Endothelial cell (in vitro differentiated cells): ENCODE data around the gene TRIM41. TPM values are rescaled to one million over a fixed set of nuclear protein-coding genes. Genes with fewer than 3 reads are reported as not detected.

Source experiments
- DNase-seq: peaks from one replicate; pipeline ENCODE4 v3.0.0; 2021; ENCODE audit warnings: low spot score
- H3K27ac Mint-ChIP-seq: one replicate; pipeline ENCODE4 v1.8.0; 2021; ENCODE audit warnings: mixed read lengths, inconsistent platforms; ENCODE audit not compliant: unreplicated experiment
- H3K27me3 Mint-ChIP-seq: one replicate; pipeline ENCODE4 v1.8.0; 2021; ENCODE audit warnings: mild to moderate bottlenecking, moderate library complexity, mixed read lengths, inconsistent platforms; ENCODE audit not compliant: unreplicated experiment
- H3K36me3 Mint-ChIP-seq: one replicate; pipeline ENCODE4 v1.8.0; 2021; ENCODE audit warnings: mild to moderate bottlenecking, low read depth, mixed read lengths, inconsistent platforms; ENCODE audit not compliant: unreplicated experiment
- H3K4me1 Mint-ChIP-seq: one replicate; pipeline ENCODE4 v1.8.0; 2021; ENCODE audit warnings: mild to moderate bottlenecking, mixed read lengths, inconsistent platforms; ENCODE audit not compliant: unreplicated experiment
- H3K4me3 Mint-ChIP-seq: one replicate; pipeline ENCODE4 v1.8.0; 2021; ENCODE audit warnings: mild to moderate bottlenecking, mixed read lengths, inconsistent platforms; ENCODE audit not compliant: unreplicated experiment
- H3K9me3 Mint-ChIP-seq: one replicate; pipeline ENCODE4 v1.8.0; 2021; ENCODE audit warnings: mixed read lengths, inconsistent platforms; ENCODE audit not compliant: unreplicated experiment
- total RNA-seq: library from RNA; stranded (reverse); fragmentation: NEBNext Ultra II Directional; extraction: Animal tissue kit (Norgen Biotek cat#: 25700); gene quantifications from one replicate; pipeline ENCODE4 v1.2.1, GENCODE V29; 2021; ENCODE audit not compliant: unreplicated experiment
- TF ChIP-seq, protein P1 (sequence below): fragments of 200-600 bp; sonication (generic); IDR thresholded peaks from one replicate; pipeline ENCODE4 v1.5.0; 2021; ENCODE audit warnings: antibody characterized with exemption; ENCODE audit not compliant: unreplicated experiment

The TRIM41 gene
- total RNA-seq, 1 donor from 2014 or later = 21.8 TPM

GRCh38 chr5:181189962-181190710 is 32.9 kb upstream of the TRIM41 start:
- peak; percentile 34 for DNase-seq

DNA sequence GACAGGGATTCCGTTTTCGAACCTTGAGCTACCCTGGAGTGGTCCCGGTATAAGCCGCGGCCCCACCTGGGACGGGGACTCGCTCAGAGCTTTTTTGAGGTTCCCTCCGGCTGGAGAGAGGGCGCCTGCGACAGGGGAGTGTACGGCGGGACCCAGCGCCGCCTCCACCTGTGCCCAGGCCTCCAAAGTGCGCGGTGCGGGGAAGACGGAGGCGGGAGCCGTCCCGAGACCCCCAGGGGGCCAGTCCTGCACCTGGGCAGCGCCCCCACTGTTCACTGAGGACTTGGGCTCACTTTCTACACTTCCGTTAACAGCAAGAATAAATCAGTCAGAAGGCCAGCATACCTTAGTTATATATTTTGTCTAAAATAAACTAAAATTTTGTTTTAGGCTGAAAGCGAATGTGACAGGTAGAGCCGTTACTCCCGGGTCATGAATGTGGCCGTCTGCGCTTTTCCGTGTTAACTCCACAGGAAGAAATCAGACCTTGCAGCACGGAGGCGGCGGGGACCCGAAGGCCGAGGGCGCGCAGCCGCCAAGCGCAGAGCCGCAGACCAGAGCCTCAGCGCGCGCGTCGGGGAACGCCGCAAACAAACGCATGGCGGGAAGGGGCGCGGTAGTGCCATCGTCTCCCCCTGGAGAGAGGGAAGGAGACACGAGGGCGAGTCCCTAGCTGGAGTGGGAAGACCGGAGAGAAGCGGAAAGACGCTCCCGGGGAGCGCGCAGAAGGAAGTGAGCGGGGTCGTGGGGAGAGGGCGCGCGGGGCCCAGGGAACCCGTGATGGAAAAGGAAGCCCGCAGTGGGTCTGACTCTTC is 32.2 kb upstream of the TRIM41 start:
- peak overlapping the region; percentile 87 for H3K27ac Mint-ChIP-seq
- peak; percentile 62 for DNase-seq
- peaks cover 13% of the 10 kb centered on the region for H3K36me3 Mint-ChIP-seq
- TF ChIP-seq, protein P1, sequence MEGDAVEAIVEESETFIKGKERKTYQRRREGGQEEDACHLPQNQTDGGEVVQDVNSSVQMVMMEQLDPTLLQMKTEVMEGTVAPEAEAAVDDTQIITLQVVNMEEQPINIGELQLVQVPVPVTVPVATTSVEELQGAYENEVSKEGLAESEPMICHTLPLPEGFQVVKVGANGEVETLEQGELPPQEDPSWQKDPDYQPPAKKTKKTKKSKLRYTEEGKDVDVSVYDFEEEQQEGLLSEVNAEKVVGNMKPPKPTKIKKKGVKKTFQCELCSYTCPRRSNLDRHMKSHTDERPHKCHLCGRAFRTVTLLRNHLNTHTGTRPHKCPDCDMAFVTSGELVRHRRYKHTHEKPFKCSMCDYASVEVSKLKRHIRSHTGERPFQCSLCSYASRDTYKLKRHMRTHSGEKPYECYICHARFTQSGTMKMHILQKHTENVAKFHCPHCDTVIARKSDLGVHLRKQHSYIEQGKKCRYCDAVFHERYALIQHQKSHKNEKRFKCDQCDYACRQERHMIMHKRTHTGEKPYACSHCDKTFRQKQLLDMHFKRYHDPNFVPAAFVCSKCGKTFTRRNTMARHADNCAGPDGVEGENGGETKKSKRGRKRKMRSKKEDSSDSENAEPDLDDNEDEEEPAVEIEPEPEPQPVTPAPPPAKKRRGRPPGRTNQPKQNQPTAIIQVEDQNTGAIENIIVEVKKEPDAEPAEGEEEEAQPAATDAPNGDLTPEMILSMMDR = no peak
- peaks cover 56% of the 10 kb centered on the region for H3K27me3 Mint-ChIP-seq
- peaks cover 5% of the 10 kb centered on the region for H3K9me3 Mint-ChIP-seq
- peaks cover 21% of the 10 kb centered on the region for H3K4me1 Mint-ChIP-seq
- peak overlapping the region; percentile 94 for H3K4me3 Mint-ChIP-seq

More at GRCh38 chr5:181189962-181190710, 32.9 kb upstream of the TRIM41 start:
- TF ChIP-seq, protein P1 = no peak
- Mint-ChIP-seq H3K36me3 (peaks cover 10% of the 10 kb centered on the region), H3K27ac (no peak overlapping the region), H3K4me3 (peak overlapping the region; percentile 94), H3K4me1 (peaks cover 21% of the 10 kb centered on the region), H3K27me3 (peaks cover 56% of the 10 kb centered on the region), H3K9me3 (peaks cover 5% of the 10 kb centered on the region)

DNA sequence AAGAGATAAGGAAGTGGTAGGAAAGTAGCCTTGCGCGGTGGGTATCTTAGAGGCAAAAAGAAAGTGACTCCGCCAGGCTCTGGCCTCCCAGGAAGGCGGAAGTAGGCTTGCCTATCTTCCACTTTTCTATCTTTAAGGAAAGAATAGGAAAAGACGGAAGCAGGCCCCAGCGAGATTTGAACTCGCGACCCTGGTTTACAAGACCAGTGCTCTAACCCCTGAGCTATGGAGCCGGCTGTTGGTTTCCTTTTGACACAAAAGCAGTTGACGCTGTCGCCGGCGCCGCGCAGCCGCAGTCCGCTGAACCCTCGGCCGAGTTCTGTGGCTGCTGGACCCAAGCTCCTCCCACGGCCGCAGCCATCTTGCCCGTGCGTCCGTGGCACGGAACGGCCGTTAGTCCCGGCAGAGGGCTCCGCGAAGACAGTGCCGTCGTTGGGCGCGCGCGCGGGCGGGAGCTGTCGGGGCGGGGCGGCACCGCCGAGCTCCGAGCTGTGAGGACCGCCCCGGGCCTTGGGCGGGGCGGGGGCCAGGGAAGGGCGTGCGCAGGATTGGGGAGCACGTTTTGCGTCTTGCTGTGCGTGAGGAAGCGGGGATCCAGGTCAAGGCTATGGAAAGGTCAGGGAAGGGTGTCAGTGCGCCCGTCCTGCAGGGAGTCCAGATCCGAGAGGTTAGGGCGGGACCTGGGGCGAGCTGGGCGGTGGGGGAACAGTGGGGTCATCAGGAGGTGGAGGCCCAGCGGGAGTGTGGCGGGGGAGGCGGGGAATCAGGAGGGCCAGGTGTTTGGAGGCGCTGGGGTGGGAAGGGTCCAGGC is 31.4 kb upstream of the TRIM41 start:
- Mint-ChIP-seq H3K4me3 (peak overlapping the region; percentile 94), H3K9me3 (peaks cover 5% of the 10 kb centered on the region), H3K4me1 (peaks cover 21% of the 10 kb centered on the region), H3K27me3 (peaks cover 56% of the 10 kb centered on the region), H3K36me3 (peaks cover 13% of the 10 kb centered on the region), H3K27ac (peak overlapping the region; percentile 87)
- TF ChIP-seq, protein P1 = no peak
- DNase-seq = peak; percentile 97

- H3K4me3 Mint-ChIP-seq = peak overlapping the region; percentile 94
- peaks cover 13% of the 10 kb centered on the region for H3K36me3 Mint-ChIP-seq
- peaks cover 21% of the 10 kb centered on the region for H3K4me1 Mint-ChIP-seq
- peaks cover 5% of the 10 kb centered on the region for H3K9me3 Mint-ChIP-seq
- H3K27me3 Mint-ChIP-seq = peaks cover 53% of the 10 kb centered on the region
- no peak for DNase-seq
- no peak overlapping the region for H3K27ac Mint-ChIP-seq
- TF ChIP-seq, protein P1 = no peak
Observed at GRCh38 chr5:181192337-181193046, 30.6 kb upstream of the TRIM41 start.
